ENCODE data around the gene MSANTD1.

Gene MSANTD1

DNA sequence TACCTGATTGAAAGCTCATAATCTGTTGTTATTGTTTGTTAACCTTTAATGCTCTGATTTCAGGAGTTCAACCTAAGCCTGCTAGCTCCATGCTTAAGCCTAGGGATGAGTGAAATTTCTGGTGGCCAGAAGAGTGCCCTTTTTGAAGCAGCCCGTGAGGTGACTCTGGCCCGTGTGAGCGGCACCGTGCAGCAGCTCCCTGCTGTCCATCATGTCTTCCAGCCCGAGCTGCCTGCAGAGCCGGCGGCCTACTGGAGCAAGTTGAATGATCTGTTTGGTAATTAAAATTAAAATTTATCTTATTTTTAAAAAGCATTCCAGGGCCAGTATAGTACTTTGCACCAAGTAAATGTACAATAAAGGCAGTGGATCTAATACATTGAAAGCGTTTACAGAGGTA lies 37.1 kb upstream of the MSANTD1 start:
- H3K36me3 ChIP-seq (ENCODE audit: insufficient read depth, insufficient read length, low read length), result peaks cover 93% of the 10 kb centered on the region
- H3K9me3 ChIP-seq (ENCODE audit: insufficient read depth, low read length), result no peaks in the 10 kb centered on the region
- no peak for TF ChIP-seq ZNF274 (IDR thresholded peaks at IDR 0.05; ENCODE audit: low read depth, low read length)
- no peak for TF ChIP-seq SUZ12 (IDR thresholded peaks at IDR 0.05; ENCODE audit: extremely low read depth, insufficient read depth, insufficient read length)
- no peak for TF ChIP-seq YY1 (IDR thresholded peaks at IDR 0.05; ENCODE audit: insufficient read depth, insufficient read length)
- no peaks in the 10 kb centered on the region for H3K4me1 ChIP-seq (ENCODE audit: insufficient read depth, insufficient read length)
- DNase-seq (ENCODE audit: low read depth, low spot score), result no peak
- no peak overlapping the region for H3K9ac ChIP-seq (ENCODE audit: insufficient read length, low read depth)
- H3K27me3 ChIP-seq (ENCODE audit: insufficient read depth, insufficient read length), result no peaks in the 10 kb centered on the region
- no peak overlapping the region for H3K4me3 ChIP-seq (ENCODE audit: insufficient read length, low read depth)

DNA sequence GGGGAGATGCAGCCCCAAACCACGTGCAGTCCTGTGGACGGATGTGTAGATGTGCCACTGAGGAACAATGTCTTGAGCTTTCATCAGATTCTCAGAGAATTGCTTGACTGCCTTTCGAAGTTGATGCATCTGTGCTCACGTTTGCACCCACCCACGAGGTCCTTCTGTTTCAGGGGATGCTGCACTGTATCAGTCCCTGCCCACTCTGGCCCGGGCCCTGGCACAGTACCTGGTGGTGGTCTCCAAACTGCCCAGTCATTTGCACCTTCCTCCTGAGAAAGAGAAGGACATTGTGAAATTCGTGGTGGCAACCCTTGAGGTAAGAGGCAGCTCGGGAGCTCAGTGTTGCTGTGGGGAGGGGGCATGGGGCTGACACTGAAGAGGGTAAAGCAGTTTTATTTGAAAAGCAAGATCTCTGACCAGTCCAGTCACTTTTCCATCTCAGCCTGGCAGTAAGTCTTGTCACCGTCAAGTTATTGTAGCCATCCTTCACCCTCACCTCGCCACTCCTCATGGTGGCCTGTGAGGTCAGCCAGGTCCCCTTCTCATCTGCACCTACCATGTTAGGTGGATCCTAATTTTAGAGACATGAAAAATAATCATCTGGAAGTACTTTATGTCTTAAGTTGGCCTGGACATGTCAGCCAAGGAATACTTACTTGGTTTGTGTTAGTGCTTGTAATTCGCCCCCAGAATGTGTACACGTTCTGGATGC lies 36.4 kb upstream of the MSANTD1 start:
- Histone ChIP-seq H3K9ac (ENCODE audit: insufficient read length, low read depth) (no peak overlapping the region), H3K36me3 (ENCODE audit: insufficient read depth, insufficient read length, low read length) (peaks cover 93% of the 10 kb centered on the region), H3K9me3 (ENCODE audit: insufficient read depth, low read length) (no peaks in the 10 kb centered on the region), H3K4me1 (ENCODE audit: insufficient read depth, insufficient read length) (no peaks in the 10 kb centered on the region), H3K4me3 (ENCODE audit: insufficient read length, low read depth) (no peak overlapping the region), H3K27me3 (ENCODE audit: insufficient read depth, insufficient read length) (no peaks in the 10 kb centered on the region)
- TF ChIP-seq YY1 (IDR thresholded peaks at IDR 0.05; ENCODE audit: insufficient read depth, insufficient read length) (no peak), SUZ12 (IDR thresholded peaks at IDR 0.05; ENCODE audit: extremely low read depth, insufficient read depth, insufficient read length) (no peak), ZNF274 (IDR thresholded peaks at IDR 0.05; ENCODE audit: low read depth, low read length) (no peak)
- DNase-seq (ENCODE audit: low read depth, low spot score), result no peak

GRCh38 chr4:3213106-3213425 lies 35.9 kb upstream of the MSANTD1 start:
- Histone ChIP-seq H3K4me3 (ENCODE audit: insufficient read length, low read depth) (no peak overlapping the region), H3K9me3 (ENCODE audit: insufficient read depth, low read length) (no peaks in the 10 kb centered on the region), H3K4me1 (ENCODE audit: insufficient read depth, insufficient read length) (no peaks in the 10 kb centered on the region), H3K27me3 (ENCODE audit: insufficient read depth, insufficient read length) (no peaks in the 10 kb centered on the region), H3K36me3 (ENCODE audit: insufficient read depth, insufficient read length, low read length) (peaks cover 93% of the 10 kb centered on the region), H3K9ac (ENCODE audit: insufficient read length, low read depth) (no peak overlapping the region)
- TF ChIP-seq YY1 (IDR thresholded peaks at IDR 0.05; ENCODE audit: insufficient read depth, insufficient read length), result no peak
- no peak for TF ChIP-seq SUZ12 (IDR thresholded peaks at IDR 0.05; ENCODE audit: extremely low read depth, insufficient read depth, insufficient read length)
- no peak for TF ChIP-seq ZNF274 (IDR thresholded peaks at IDR 0.05; ENCODE audit: low read depth, low read length)
- no peak for DNase-seq (ENCODE audit: low read depth, low spot score)

- H3K4me1 ChIP-seq (ENCODE audit: insufficient read depth, insufficient read length), result no peaks in the 10 kb centered on the region
- TF ChIP-seq ZNF274 (IDR thresholded peaks at IDR 0.05; ENCODE audit: low read depth, low read length) (no peak), YY1 (IDR thresholded peaks at IDR 0.05; ENCODE audit: insufficient read depth, insufficient read length) (no peak), SUZ12 (IDR thresholded peaks at IDR 0.05; ENCODE audit: extremely low read depth, insufficient read depth, insufficient read length) (no peak)
- DNase-seq (ENCODE audit: low read depth, low spot score), result no peak
- H3K4me3 ChIP-seq (ENCODE audit: insufficient read length, low read depth), result no peak overlapping the region
- H3K9ac ChIP-seq (ENCODE audit: insufficient read length, low read depth), result no peak overlapping the region
- H3K27me3 ChIP-seq (ENCODE audit: insufficient read depth, insufficient read length), result no peaks in the 10 kb centered on the region
- no peaks in the 10 kb centered on the region for H3K9me3 ChIP-seq (ENCODE audit: insufficient read depth, low read length)
- H3K36me3 ChIP-seq (ENCODE audit: insufficient read depth, insufficient read length, low read length), result peaks cover 91% of the 10 kb centered on the region
Measured at GRCh38 chr4:3213661-3214250, 35.2 kb upstream of the MSANTD1 start.

DNA sequence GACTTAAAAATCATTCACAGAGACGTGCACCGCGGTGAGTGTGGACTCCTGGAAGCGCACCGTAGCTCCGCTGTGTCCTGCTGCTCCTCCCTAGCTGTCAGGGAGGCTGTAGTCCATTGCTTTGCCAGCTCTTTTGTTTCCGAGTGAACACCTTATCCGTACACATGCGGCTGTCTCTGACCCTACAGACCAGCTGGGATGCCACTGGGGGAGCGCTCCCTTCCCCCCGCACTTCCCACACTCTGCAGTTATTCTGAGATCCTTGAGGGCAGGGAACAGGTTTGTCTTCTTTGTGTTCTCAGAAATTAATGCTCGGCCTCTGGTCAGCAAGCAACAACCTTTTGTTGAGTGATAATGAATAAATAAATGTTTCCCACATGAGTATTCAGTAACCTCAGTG lies 33.7 kb upstream of the MSANTD1 start:
- no peak for TF ChIP-seq ZNF274 (IDR thresholded peaks at IDR 0.05; ENCODE audit: low read depth, low read length)
- TF ChIP-seq SUZ12 (IDR thresholded peaks at IDR 0.05; ENCODE audit: extremely low read depth, insufficient read depth, insufficient read length), result no peak
- no peak for TF ChIP-seq YY1 (IDR thresholded peaks at IDR 0.05; ENCODE audit: insufficient read depth, insufficient read length)
- Histone ChIP-seq H3K27me3 (ENCODE audit: insufficient read depth, insufficient read length) (no peaks in the 10 kb centered on the region), H3K9me3 (ENCODE audit: insufficient read depth, low read length) (no peaks in the 10 kb centered on the region), H3K36me3 (ENCODE audit: insufficient read depth, insufficient read length, low read length) (peaks cover 91% of the 10 kb centered on the region), H3K9ac (ENCODE audit: insufficient read length, low read depth) (no peak overlapping the region), H3K4me3 (ENCODE audit: insufficient read length, low read depth) (no peak overlapping the region), H3K4me1 (ENCODE audit: insufficient read depth, insufficient read length) (no peaks in the 10 kb centered on the region)
- DNase-seq (ENCODE audit: low read depth, low spot score), result no peak

DNA sequence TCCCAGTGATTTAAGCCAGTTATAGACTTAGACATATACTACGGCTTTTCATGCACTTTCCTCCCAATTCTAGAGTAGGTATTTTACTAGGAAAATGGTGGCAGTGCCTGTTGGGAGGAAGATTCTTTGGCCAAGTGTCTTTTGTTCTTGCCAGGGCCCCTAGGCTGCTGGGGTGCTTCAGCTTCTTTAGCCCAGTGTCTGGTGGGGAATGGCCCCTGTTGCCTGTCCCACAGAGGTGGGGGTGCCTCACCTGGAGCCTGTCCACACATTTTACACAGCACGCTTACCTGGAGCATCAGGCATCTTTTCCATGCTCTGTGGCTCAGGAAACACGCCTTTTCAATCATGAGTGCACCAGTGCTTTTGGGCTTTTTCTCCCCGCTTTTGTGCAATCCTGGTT lies 33.2 kb upstream of the MSANTD1 start:
- no peak overlapping the region for H3K9ac ChIP-seq (ENCODE audit: insufficient read length, low read depth)
- H3K36me3 ChIP-seq (ENCODE audit: insufficient read depth, insufficient read length, low read length), result peaks cover 92% of the 10 kb centered on the region
- TF ChIP-seq YY1 (IDR thresholded peaks at IDR 0.05; ENCODE audit: insufficient read depth, insufficient read length) (no peak), ZNF274 (IDR thresholded peaks at IDR 0.05; ENCODE audit: low read depth, low read length) (no peak), SUZ12 (IDR thresholded peaks at IDR 0.05; ENCODE audit: extremely low read depth, insufficient read depth, insufficient read length) (no peak)
- H3K27me3 ChIP-seq (ENCODE audit: insufficient read depth, insufficient read length), result no peaks in the 10 kb centered on the region
- H3K4me3 ChIP-seq (ENCODE audit: insufficient read length, low read depth), result no peak overlapping the region
- H3K4me1 ChIP-seq (ENCODE audit: insufficient read depth, insufficient read length), result no peaks in the 10 kb centered on the region
- no peaks in the 10 kb centered on the region for H3K9me3 ChIP-seq (ENCODE audit: insufficient read depth, low read length)
- DNase-seq (ENCODE audit: low read depth, low spot score), result no peak

DNA sequence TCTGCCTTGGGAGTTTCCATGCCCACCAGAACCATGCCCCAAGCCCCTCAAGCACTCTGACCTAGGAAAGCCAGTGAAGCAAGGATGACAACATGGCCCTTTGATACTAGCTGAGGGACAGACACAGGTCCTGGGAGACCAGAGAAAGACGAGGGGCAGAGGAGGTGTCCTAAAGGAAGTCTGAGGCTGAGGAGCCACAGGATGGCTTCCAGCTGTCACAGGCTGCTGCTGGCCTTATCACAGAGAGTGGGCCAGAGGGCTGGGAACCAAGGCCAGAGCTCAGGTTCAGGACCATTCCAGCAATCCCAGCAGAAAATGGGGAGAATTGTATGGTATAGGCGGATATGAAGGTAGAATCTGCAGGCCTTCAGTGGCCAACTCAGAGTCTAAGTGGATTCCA lies 31.7 kb upstream of the MSANTD1 start:
- Histone ChIP-seq H3K4me3 (ENCODE audit: insufficient read length, low read depth) (no peak overlapping the region), H3K27me3 (ENCODE audit: insufficient read depth, insufficient read length) (no peaks in the 10 kb centered on the region), H3K9ac (ENCODE audit: insufficient read length, low read depth) (no peak overlapping the region), H3K9me3 (ENCODE audit: insufficient read depth, low read length) (no peaks in the 10 kb centered on the region), H3K4me1 (ENCODE audit: insufficient read depth, insufficient read length) (no peaks in the 10 kb centered on the region), H3K36me3 (ENCODE audit: insufficient read depth, insufficient read length, low read length) (peaks cover 94% of the 10 kb centered on the region)
- DNase-seq (ENCODE audit: low read depth, low spot score), result no peak
- TF ChIP-seq ZNF274 (IDR thresholded peaks at IDR 0.05; ENCODE audit: low read depth, low read length) (no peak), SUZ12 (IDR thresholded peaks at IDR 0.05; ENCODE audit: extremely low read depth, insufficient read depth, insufficient read length) (no peak), YY1 (IDR thresholded peaks at IDR 0.05; ENCODE audit: insufficient read depth, insufficient read length) (no peak)
